Sigmoid colon (tissue), 4 donors: Measurements from ENCODE around the gene GPR39.

Experiments
- EP300 ChIP-seq, 4 donors: sonication (generic); formaldehyde crosslinking; IDR thresholded peaks; one replicate each; pipeline ENCODE4 v1.6.1; 2017; ENCODE audit warnings: antibody characterized with exemption in 4 of 4
- POLR2A ChIP-seq, 2 donors: fragments of 450-650 bp; IDR thresholded peaks; one replicate each; pipeline ENCODE4 v1.6.1; 2016; ENCODE audit warnings: antibody characterized with exemption in 2 of 2, mild to moderate bottlenecking in 2 of 2, moderate library complexity in 2 of 2
- POLR2AphosphoS5 ChIP-seq, 4 donors: sonication (generic); formaldehyde crosslinking; IDR thresholded peaks; one replicate each; pipeline ENCODE4 v1.6.1; 2017; ENCODE audit warnings: antibody characterized with exemption in 4 of 4
- TF ChIP-seq, protein P1 (sequence below), 4 experiments: fragments of 450-650 bp in 3 of 4; fragments of 200-600 bp in 1 of 4; IDR thresholded peaks; one replicate each; pipeline ENCODE4 v1.5.1; 2016 to 2019; ENCODE audit warnings: antibody characterized with exemption in 4 of 4, mild to moderate bottlenecking in 3 of 4, moderate library complexity in 2 of 4

DNA sequence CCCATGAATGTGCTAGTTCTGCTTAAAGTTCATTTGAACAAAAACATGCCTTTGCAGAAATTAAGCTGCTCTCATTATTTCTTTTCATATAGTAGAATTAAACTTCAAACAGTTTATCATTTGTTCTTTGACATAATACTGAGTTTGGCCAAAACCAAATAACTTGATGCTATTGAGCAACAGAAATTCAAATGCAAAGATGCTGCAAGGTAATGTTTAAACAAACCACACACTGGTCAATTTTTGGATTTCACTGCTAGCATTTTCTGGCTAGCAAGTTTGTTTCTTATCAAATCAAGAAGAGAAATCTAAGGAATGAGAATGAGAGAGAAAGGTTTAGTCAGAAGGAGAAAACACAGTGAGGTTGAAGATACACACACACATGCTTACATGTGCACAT lies 173.4 kb downstream of the GPR39 start:
- no peak for TF ChIP-seq EP300 (IDR thresholded peaks at IDR 0.05)
- TF ChIP-seq POLR2A (IDR thresholded peaks at IDR 0.05): no peak
- TF ChIP-seq, protein P1, sequence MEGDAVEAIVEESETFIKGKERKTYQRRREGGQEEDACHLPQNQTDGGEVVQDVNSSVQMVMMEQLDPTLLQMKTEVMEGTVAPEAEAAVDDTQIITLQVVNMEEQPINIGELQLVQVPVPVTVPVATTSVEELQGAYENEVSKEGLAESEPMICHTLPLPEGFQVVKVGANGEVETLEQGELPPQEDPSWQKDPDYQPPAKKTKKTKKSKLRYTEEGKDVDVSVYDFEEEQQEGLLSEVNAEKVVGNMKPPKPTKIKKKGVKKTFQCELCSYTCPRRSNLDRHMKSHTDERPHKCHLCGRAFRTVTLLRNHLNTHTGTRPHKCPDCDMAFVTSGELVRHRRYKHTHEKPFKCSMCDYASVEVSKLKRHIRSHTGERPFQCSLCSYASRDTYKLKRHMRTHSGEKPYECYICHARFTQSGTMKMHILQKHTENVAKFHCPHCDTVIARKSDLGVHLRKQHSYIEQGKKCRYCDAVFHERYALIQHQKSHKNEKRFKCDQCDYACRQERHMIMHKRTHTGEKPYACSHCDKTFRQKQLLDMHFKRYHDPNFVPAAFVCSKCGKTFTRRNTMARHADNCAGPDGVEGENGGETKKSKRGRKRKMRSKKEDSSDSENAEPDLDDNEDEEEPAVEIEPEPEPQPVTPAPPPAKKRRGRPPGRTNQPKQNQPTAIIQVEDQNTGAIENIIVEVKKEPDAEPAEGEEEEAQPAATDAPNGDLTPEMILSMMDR (IDR thresholded peaks at IDR 0.05): no peak
- TF ChIP-seq POLR2AphosphoS5 (IDR thresholded peaks at IDR 0.05): no peak
